ENCODE results near the gene STOML2.

DNA sequence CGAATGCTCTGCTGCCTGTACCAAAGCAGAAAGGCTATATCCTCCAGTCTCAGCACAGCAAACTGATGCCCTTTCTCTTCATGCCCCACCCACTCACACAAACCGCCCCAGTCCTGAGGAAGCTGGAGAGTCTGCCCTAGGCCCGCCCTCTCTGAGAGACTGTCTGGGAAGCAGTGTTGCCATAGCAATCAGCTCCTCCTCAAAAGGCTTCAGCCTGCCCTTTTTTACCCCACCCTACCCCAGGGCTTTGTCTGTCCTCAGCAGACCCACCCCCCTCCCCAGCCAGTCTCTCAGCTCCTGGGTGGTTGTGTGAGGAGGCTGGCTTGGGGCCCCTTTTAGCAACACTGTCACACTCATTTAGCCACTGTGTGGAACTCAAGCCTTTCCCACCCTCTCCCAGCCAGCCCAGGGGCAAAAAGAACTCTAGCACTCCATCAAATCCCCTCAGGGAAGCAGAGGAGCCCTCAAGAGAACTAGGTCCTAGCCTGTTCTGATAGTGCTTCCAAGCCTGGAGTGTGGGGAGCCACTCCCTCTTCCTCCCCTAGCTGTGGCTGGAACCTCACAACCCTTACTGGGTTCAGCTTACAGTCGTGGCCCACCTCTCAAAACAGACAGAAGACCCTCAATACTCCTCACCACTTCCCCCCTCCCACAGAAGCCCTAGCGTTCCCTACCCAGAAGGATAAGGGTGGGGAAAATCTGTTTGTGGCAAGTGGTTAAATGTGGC, 11.3 kb upstream of the STOML2 start:
- TF ChIP-seq, protein P1, sequence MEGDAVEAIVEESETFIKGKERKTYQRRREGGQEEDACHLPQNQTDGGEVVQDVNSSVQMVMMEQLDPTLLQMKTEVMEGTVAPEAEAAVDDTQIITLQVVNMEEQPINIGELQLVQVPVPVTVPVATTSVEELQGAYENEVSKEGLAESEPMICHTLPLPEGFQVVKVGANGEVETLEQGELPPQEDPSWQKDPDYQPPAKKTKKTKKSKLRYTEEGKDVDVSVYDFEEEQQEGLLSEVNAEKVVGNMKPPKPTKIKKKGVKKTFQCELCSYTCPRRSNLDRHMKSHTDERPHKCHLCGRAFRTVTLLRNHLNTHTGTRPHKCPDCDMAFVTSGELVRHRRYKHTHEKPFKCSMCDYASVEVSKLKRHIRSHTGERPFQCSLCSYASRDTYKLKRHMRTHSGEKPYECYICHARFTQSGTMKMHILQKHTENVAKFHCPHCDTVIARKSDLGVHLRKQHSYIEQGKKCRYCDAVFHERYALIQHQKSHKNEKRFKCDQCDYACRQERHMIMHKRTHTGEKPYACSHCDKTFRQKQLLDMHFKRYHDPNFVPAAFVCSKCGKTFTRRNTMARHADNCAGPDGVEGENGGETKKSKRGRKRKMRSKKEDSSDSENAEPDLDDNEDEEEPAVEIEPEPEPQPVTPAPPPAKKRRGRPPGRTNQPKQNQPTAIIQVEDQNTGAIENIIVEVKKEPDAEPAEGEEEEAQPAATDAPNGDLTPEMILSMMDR (IDR thresholded peaks at IDR 0.05; ENCODE audit: low read depth, low read length) = no peak
- TF ChIP-seq POLR2A (IDR thresholded peaks at IDR 0.05; ENCODE audit: extremely low read depth, insufficient read length) = no peak
